HG03469 (cell line): Measurements from ENCODE around the gene CFAP20DC.
"Not testable (repeated sequence)": the region's sequence is repeated elsewhere in the genome, so short reads cannot be mapped to it uniquely, and the experiment has no call there.

Experiments used
- ATAC-seq: cut with Tn5 transposase; IDR thresholded peaks from one replicate; pipeline ENCODE4 v1.9.1; 2021; ENCODE audit warnings: mild to moderate bottlenecking, moderate library complexity, moderate number of reproducible peaks; ENCODE audit not compliant: unreplicated experiment

The CFAP20DC gene

DNA sequence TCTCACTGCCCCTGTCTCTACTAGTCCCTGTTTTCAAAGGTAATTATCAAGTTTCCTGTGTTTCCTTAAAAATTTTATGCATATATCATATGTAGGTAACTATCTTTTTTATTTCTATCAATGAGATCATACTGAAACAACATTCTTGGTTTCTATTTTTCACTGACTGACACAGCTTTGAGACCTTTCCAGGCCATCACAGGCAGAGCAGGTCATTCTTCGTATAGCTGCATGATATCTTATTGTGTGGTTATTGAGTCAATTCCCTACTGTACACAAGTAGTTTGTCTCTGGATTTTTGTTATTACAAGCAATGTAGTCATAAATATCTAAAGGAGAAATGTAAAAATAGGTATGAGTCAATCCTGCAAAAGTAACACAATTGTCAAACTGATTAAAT, 169.6 kb downstream of the CFAP20DC start:
- ATAC-seq = no peak

GRCh38 chr3:58874795-58875194, 175.0 kb downstream of the CFAP20DC start:
- peak; percentile 79 for ATAC-seq

DNA sequence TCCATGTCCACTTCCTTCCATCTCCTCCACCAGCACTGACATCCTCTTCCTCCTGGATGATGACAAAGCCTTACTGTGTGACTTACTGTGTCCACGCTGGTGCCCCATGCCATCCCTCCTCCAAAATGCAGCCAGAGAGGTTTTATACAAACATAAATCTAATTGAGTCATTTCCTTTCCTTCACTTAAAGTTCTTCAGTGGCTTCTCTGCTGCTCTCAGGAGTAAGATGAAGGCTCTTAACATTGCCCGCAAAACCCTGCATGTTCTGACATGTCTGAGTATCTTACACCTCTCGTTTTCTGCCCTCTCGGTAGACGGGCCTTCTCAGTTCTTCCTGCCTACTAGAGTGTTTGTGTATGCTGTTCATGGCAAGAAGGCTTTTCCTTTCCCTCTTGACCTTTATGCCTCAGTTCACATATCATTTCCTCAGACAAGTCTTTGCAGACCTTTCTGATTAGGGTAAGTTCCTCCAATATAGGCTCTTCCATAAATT, 175.5 kb downstream of the CFAP20DC start:
- peak; percentile 31 for ATAC-seq

- ATAC-seq = no peak
Observed at GRCh38 chr3:58868097-58868779, 181.6 kb downstream of the CFAP20DC start.

DNA sequence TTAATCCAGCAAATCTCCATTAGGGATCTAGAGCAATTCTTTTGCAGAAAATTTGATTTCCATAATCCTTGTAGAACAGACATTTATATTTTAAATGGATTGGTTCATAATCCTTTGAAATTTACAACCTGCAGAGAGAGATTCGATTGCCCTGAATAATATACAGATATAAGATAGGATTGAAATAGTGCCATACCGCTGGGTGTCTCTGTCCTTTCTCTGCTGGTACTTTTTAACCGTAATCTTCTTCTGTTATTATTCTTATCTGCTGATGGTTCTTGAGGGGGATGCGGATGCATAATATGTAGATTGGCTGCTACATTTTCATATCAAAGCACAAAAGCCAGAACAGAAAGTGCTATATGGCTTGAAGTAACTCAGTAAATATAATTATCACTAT, 182.2 kb downstream of the CFAP20DC start:
- ATAC-seq = no peak

DNA sequence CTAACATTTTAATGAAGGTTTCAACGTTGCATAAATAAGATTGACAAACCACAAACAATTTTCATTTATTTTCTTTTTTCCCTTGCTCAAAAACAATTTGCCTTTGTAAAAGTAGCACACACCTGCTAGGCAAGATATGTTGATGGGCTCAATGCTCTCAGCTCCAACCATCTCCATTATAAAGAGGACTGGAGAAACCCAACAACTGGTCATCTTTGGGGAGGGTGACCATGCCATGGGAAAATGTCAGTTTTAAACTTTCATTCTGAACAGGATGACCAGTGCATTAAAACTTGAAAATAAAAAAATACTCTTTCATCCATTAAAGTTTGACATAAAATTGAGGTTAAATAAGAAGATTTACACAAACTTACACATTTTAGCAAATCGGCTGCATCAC, 183.7 kb downstream of the CFAP20DC start:
- ATAC-seq = no peak

GRCh38 chr3:58864480-58864879, 185.3 kb downstream of the CFAP20DC start:
- ATAC-seq = no peak

GRCh38 chr3:58863206-58863605, 186.6 kb downstream of the CFAP20DC start:
- no peak for ATAC-seq

DNA sequence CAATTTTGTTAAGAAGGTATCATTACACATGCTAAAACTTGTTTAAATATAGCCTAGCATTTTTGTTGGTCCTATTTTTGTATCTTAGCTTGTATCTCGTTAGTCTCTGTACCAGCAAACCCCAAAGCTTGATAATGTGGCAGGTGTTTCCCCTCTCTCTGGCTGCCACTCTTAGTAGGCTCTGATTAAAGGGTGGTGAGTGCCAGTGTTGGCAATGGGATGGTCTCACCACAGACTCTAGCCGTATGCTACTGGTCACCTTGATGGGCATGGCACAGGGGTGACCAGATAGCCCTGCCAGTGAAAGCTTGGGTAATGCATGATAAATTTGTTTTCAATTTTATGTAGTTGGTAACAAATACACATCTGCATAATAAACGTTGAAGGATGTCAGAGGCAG, 188.3 kb downstream of the CFAP20DC start:
- no peak for ATAC-seq

DNA sequence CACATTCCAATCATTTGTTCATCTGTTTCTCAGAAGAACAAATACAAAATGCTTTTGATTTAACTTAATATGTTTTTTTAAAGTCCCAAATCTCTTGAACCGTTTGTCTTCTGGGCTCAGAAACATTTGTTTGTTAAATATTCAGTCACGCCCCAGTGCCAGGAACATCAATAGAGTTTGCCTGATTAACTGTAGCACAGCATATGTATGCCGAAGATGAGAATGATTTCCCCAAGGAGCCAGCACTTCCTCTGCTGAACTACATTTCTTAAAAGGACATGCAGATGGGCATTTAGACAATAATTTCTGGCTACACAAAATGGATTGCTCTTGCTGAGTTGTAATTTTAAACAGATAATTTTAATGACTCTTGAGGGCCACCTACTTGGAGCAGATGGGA, 191.7 kb downstream of the CFAP20DC start:
- ATAC-seq = no peak

DNA sequence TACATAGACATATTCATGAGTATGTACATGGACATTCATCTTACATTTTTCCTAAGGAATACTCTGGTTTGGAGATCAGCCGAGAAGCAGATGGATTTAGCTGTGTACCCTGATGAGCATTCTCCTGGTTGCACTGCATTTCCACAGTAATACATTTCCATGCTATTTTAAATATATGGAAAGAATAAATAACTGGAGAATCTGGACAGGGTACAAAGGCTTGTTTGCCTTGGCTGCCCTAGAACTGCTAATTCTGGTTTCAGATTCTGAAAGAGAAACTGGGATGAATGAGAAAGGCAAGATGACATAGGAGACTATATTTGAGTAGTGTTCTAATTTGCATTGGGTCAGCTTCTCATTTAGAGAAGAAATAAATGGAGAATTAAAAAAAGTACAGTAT, 192.4 kb downstream of the CFAP20DC start:
- no peak for ATAC-seq

DNA sequence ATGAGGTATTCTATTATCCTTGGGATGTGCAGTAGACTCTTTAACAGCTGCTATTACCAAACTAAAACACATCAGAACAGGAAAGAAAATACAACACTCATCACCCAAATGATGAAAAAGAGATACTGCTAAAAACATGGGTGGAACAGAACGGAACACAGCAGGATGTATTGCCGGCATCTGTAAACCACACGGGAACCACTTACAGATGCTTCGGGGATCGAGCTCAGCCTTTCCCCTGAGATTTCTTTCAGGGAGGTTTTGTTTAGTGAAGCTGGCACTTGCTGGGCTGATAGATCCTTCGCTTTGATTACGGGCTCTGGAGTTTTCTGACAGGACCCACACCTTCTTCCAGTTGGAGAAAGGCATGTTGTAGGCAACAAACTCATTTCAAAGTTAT, 201.0 kb downstream of the CFAP20DC start:
- no peak for ATAC-seq

- not testable (repeated sequence) for ATAC-seq
Observed at GRCh38 chr3:58842050-58842747, 207.6 kb downstream of the CFAP20DC start.

DNA sequence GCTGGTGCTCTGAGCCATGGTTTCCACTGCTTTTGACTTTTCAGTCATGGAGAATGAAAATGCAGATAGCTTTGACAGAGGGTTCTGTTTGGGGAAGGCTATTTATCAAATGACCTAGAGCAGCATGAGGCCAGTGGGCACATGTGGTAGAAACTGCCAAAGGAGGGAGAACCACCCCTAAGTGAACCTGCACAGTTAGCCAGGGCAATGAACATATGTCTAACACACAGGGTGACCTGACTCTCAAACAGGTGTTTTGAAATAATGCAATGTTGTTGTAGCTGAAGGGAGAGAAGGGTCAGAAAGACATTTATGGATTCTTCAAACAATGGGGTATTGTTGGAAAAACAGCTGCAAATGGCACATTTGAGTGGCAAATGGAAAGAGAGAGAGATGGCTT, 208.9 kb downstream of the CFAP20DC start:
- ATAC-seq = no peak

DNA sequence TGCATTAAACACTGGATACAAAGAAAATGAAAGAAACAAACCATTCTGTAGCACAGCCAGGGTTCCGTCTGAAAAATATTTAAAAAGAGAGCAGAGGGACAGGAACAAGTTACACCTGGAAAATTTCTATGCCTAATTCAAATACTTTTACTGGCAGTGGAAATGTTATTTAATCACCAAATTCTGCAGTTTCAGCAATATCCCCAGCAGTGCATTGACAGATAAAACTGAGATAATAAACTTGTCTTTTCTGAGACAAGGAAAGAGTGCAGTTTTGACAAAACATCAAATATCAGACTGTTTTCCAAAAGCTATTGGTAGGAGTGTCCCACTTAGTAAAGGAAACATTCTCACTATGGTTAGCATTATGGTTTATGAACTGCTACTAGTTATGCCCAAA, 209.9 kb downstream of the CFAP20DC start:
- no peak for ATAC-seq

- no peak for ATAC-seq
Observed at GRCh38 chr3:58839187-58839586, 210.6 kb downstream of the CFAP20DC start.

GRCh38 chr3:58837856-58838255, 212.0 kb downstream of the CFAP20DC start:
- no peak for ATAC-seq

DNA sequence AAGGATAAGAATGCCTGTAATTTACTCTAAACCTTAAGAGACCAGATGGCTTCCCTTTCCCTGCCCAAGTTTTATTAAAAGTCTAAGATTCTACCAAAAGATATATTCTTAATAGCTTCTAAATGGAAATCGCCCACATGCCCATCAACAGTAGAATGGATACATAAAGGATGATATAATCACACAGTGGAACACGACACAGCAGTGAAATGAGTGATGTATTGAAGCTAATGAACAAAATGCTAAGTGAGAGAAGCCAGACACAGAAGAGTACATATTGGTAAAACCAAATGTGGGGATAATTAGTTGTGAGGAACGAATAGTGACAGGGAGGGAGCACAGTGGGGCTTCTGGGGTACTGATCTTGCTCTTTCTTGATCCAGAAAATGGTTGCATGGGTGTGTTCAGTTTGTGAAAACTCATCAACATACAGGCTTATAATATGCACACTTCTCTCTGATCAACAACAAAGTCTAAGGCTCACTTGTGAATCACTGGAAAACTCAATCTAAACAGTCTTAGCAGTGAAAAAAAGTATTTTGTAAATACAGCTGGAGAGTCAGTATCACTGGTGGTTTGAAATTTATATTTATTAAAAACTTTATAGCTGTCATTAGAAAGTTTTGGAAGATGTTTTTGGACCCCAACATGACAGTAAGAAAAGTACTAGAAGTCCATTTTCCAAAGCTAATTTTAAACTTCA, 212.5 kb downstream of the CFAP20DC start:
- no peak for ATAC-seq

DNA sequence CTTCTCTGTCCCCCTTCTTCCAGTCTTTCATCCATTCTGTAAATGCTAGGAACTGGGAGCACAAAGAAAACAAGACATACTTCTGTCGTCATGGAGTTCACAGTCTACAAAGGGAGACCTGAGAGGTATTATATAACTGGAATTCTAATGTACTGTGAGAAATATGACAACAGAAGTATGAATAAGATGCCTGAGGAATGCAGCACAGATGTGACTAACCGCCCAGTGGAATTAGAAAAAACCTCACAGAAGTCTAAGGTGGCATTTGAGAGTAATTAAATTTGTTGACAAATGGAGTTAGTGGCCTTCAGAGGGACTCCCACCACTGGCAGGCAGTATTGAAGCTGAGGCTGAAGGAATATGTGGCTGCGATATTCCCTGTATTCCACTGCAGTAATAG, 214.7 kb downstream of the CFAP20DC start:
- ATAC-seq = no peak

- ATAC-seq = no peak
Observed at GRCh38 chr3:58833491-58833890, 216.3 kb downstream of the CFAP20DC start.

DNA sequence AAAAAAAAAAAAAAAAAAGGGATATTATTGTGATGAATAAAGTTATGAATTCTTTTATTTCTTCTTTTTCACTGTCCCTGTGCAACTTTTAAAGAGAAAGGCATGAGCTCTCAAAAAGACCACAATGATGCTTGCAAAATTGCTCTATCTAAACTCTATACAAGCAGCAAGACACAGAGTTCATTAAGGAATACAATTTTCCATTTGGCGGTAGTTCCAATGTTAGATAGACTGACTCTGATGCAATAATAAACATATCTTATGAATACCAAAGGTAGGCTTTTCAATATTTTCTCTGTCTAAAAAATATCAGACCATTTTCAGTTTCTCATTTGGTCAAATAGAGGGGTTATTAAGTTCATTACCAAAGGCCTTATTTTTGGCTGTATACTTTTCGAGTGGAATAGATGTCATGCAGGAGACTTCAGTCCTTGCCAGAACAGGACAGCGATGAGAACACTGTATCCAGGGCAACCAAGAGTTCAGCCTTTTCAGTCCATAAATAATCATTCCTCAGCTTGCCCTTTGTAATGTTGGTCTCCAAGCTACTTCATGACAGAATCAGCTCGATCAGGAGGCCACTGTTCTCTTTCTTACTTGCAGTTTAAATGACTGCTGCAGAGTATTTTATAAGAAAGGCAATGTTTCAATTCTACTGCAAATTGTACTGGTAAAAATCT, 220.4 kb downstream of the CFAP20DC start:
- no peak for ATAC-seq
